Loucy (cell line): ENCODE measurements around the gene PSMA8.
"Not testable (repeated sequence)": the region's sequence is repeated elsewhere in the genome, so short reads cannot be mapped to it uniquely, and the experiment has no call there.

ENCODE experiments used
- EZH2phosphoT487 ChIP-seq: fragments of 200-600 bp; IDR thresholded peaks from 2 replicates; pipeline ENCODE4 v1.6.1; 2018; ENCODE audit warnings: antibody characterized with exemption, mild to moderate bottlenecking, moderate library complexity, borderline replicate concordance
- TF ChIP-seq, protein P1 (sequence below): fragments of 200-600 bp; sonication (generic); conservative IDR thresholded peaks from 2 replicates; pipeline ENCODE4 v1.5.1; 2014; ENCODE audit warnings: mild to moderate bottlenecking, antibody characterized with exemption, low read length

DNA sequence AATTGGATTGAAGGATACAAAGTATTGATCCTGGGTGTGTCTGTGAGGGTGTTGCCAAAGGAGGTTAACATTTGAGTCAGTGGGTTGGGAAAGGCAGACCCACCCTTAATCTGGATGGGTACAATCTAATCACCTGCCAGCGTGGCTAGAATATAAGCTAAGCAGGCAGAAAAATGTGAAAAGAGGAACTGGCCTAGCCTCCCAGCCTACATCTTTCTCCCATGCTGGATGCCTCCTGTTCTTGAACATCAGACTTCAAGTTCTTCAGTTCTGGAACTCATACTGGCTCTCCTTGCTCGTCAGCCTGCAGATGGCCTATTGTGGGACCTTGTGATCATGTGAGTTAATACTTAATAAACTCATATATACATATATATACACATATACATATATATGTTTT, 5.5 kb upstream of the PSMA8 start:
- TF ChIP-seq, protein P1, sequence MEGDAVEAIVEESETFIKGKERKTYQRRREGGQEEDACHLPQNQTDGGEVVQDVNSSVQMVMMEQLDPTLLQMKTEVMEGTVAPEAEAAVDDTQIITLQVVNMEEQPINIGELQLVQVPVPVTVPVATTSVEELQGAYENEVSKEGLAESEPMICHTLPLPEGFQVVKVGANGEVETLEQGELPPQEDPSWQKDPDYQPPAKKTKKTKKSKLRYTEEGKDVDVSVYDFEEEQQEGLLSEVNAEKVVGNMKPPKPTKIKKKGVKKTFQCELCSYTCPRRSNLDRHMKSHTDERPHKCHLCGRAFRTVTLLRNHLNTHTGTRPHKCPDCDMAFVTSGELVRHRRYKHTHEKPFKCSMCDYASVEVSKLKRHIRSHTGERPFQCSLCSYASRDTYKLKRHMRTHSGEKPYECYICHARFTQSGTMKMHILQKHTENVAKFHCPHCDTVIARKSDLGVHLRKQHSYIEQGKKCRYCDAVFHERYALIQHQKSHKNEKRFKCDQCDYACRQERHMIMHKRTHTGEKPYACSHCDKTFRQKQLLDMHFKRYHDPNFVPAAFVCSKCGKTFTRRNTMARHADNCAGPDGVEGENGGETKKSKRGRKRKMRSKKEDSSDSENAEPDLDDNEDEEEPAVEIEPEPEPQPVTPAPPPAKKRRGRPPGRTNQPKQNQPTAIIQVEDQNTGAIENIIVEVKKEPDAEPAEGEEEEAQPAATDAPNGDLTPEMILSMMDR: not testable (repeated sequence)
- TF ChIP-seq EZH2phosphoT487: not testable (repeated sequence)
